Iris pigment epithelial cell (primary cell): ENCODE measurements around the gene TBCB.

Source experiments
- DNase-seq: peaks from one replicate; pipeline ENCODE4 v3.0.0-alpha.2; 2011; ENCODE audit warnings: low read depth

TBCB gene

DNA sequence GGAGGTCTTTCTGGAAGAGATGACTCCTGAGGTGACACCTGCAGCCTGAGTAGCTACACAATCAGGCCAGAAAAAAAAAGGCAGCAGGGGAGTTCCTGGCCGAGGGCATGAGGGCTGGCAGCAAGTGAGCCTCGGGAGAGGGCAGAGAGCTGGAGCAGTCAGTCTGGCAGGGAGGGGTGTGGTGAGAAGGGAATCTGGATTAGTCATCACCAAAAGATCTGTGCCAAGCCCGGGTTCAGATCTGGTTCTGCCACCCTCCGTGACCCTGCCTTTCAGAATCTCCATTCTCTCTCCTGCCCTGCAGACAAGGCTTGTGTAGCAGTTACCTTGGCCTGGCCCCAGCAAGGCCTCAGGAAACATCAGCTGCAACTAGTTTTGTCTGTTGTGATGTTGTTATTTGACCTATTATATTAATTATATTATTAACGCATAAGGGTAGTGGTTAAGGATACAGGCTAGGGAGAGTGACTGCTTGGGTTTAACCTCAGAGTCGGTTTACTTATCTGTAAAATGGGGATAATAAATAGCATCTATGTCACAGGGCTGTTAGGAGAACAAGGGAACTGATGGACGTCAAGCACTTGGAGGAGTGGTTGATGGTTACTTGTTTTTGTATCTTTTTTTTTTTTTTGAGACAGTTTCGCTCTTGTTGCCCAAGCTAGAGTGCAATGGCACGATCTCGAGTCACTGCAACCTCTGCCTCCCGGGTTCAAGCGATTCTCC lies 21.9 kb downstream of the TBCB start:
- DNase-seq = peak; percentile 54

DNA sequence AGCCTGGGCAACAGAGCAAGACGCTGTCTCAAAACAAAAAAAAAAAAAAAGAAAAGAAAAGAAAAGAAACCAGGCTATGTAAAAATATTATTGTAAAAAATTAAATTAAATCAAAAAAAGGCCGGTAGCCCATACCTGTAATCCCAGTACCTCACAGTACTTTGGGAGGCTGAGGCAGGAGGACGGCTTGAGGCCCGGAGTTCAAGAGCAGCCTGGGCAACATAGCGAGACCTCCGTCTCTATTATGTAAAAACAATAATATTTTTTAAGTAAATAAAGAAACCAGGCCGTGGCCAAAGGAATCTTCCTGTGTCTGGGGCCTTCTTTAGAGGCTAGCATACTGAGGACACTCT lies 23.8 kb downstream of the TBCB start:
- DNase-seq = no peak

DNA sequence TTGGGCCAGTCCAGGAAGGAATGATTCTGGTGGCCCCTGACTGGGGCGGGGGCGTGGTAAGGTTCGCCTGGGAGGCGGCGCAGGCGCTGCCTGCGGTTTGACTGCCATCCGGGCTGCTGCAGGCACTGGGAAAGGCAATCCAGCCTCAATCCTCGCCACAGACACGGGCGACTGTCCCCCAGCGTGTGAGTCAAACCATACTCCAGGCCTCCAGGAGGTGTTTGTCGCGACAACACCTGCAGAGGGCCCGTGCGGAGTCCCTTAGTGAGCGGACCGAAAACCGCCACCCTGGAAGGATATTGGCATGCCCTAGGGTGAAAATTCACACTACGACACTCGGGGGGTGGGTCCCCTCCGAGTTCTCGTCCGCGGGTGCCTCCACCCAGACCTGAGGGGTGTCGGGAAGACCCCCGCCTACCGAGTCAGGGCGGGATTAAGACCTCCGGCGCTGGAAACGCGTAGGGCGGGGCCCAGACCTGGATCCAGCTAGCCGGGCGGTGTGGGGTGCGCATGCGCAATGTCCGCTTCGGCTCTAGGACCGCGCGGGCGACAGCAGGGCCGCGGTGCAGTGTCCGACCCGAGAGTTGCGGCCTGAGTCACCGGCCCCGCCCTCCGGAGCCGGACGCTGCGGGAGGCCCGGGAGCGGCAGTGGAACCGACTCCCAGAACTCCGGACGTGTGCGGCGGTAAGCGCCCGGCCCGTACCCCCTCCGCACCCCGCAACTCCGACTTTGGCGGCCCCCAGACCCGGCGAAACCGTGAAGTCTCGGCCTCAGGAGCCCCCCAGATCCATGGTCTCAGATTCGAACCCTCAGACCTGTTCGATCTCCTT lies 24.4 kb downstream of the TBCB start, which contains the start of gene CAPNS1:
Gene CAPNS1, plus strand, starts transcription at position 594 of the 831 bp plus-strand sequence. CDS start 946 bp downstream, outside the sequence.
- peak; percentile 94 for DNase-seq

DNA sequence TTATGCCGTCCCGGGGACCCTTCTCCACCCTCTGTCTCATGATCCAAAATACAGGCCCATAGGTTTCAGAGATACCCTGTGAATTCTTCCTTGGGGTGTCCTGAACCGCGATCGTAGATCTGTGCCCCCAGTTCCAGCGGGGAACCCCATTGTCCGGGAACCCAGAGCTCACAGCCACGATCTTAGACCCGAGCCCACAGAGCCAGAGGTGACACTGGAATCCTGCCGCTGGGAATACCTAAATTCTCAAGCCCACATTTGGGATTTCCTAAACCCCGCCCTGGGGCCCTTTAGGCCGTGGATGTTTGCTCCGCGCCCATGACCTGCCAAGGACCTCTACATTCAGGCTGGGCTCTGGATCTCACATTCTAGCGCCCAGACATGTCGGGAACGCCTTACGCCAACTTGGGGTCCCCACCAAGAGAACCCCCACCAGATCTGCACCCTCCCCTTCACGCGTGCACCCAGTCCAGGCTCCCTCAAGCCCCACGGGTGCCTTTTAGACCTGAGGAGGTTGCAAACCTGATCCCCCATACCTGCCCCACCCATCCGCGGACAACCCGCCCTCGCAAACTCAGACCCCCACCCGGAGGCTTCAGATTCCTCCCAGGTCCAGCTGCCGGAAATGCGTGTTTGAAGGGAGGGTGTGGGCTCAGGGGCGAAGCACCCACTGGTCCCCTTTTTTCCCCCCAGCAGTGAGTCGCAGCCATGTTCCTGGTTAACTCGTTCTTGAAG lies 25.2 kb downstream of the TBCB start:
- peak; percentile 72 for DNase-seq

DNA sequence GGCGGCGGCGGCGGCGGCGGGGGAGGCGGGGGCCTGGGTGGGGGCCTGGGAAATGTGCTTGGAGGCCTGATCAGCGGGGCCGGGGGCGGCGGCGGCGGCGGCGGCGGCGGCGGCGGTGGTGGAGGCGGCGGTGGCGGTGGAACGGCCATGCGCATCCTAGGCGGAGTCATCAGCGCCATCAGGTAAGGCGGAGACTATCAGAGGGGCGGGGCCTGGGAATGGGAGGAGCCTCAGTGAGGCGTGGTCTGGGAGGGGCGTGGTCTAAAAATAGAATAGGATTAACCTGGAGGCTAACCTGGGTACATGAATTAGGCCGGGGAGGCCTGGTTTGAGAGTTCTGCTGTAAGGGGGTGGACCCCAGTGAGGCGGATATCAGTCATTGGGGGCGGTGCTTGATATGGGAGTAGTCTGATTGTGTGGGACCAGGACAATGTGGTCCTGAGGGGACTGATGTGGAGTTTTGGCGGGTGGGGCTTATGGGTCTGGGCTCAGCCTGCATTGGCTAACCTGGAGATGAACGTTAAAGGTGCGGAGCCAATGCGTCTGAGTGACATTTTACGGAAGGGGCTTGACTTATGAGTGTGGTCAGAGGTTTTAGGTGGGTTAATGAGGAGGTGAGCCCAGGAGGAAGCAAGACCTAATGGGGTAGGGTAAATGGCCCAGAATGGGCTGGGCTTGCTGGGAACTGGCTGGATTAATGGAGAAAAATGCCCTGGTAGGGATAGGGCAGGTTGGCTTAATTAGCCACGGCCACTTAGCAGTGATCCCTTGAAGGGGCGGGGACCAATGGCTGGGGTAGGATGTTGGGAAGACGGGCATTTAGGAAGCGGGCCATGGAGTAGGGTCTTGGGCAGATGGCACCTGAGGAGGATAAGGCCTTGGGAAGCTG lies 26.0 kb downstream of the TBCB start:
- peak; percentile 82 for DNase-seq

DNA sequence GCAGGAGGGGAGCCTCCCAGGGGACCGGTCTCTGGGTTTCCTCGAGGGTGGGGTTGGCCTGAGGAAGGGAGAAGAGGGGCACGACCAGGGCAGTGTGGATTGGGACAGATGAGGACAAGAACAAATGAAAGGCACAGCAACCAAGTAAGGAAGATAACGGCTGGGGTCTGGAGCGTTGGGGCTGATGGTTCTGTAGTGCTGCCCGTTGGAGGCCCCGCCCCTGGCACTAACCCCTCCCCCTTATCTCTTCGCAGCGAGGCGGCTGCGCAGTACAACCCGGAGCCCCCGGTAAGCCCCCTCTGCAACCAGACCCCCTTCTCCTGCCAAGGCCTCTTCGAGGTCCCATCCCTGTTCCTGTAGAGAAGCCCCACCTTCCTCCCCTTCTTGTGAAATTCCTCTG lies 26.8 kb downstream of the TBCB start:
- no peak for DNase-seq

DNA sequence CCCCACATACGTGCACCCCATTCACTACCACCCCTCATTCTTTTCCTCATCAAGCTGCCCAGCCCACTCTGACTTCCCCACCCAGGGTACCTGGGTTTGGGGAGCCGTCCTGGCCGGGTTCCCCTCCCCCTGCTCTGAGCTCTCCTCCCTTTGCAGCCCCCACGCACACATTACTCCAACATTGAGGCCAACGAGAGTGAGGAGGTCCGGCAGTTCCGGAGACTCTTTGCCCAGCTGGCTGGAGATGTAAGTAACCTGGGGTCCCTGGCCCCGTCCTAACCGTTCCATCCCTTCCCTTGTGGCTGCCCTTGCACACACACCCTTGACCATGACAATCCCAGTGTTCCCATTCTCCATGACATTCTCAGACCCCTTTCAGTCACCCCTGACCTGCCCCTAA lies 27.2 kb downstream of the TBCB start:
- no peak for DNase-seq

DNA sequence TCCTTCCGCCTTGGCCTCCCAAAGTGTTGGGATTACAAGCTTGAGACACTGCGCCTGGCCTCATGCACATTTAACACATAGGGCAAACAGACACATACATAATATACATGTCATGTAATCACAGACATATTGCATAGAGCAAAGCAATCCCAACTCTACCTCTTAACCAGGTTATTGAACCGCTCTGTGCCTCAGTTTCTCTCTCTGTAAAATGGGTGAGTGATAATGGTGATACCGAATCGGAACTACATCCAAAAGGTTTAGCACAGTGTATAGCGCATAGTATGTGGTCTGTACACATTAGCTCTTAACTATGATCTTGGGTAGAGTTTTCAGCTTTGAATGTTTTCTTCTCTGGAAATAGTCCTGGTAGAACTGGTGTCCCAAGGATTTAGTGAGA lies 29.4 kb downstream of the TBCB start:
- no peak for DNase-seq

DNA sequence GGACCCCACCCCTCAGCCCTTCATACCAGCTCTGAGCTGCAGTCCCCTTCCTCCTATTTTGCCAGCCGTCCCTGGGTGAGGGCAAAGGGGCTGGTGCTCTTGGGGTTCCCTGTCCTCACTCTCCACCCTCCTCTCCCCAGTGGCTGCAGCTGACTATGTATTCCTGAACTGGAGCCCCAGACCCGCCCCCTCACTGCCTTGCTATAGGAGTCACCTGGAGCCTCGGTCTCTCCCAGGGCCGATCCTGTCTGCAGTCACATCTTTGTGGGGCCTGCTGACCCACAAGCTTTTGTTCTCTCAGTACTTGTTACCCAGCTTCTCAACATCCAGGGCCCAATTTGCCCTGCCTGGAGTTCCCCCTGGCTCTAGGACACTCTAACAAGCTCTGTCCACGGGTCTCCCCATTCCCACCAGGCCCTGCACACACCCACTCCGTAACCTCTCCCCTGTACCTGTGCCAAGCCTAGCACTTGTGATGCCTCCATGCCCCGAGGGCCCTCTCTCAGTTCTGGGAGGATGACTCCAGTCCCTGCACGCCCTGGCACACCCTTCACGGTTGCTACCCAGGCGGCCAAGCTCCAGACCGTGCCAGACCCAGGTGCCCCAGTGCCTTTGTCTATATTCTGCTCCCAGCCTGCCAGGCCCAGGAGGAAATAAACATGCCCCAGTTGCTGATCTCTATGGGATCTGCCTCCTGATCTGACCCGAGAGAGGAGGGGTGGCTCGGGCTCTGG lies 34.6 kb downstream of the TBCB start:
- no peak for DNase-seq

DNA sequence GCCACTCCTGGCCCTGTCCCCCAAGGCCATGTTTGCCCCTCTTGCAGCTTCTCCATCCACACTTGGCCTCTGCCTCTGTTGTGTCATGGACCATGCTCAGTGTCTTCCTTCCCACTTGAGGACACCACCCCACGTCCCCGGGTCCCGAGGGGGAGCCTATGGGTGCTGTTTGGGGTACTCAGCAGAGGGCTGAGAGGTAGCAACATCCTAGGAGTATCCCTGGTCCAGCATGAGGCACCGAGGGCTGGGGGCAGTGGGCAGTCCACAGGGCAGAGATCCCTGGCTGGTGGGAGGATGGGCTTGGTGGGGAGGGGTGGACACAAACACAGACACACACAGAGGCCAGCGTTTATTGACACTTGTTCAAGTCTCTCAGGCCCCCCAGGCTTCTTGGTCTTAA lies 35.3 kb downstream of the TBCB start:
- DNase-seq = no peak

DNA sequence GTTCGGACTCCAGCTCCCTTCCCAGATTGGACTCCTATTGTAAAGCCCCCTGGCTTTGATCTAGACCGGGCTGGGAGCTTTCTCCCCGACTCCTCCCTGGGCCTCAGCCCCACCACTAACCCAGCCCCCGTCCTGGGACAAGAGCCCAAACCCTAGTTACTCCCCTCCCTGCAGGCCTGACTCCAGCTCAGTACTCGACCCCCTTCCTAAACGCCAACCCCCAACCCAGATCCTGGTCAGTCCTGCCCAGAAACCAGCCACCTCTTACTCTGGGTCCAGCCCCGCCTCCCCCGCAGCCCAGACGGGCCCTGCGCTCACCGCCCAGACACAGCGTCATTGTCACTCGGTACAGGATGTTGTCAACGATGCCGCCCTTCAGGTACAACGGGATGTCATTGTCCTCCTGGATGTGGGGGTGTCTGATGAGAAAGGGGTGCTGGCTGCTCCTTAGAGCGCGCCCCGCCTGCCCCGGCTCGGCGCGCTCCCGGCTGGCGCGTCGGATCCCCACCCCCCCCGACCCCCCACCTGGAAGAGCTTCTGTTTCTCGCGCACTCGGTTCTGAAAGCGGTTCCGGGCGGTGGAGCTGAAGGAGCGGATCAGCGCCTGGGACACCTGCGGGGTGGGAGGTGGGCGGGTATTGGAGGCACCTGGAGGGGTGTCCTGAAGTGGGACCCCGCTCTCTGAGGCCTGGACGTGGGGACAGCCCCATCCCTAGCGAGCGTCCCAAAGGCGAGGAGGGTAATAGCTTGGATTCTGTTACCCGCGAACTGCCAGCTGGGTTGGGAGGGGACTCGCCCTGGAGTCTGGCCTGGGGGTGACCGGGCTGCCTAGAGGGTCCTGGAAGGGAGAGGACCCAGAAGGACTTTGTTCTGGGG lies 36.1 kb downstream of the TBCB start:
- peak; percentile 27 for DNase-seq

DNA sequence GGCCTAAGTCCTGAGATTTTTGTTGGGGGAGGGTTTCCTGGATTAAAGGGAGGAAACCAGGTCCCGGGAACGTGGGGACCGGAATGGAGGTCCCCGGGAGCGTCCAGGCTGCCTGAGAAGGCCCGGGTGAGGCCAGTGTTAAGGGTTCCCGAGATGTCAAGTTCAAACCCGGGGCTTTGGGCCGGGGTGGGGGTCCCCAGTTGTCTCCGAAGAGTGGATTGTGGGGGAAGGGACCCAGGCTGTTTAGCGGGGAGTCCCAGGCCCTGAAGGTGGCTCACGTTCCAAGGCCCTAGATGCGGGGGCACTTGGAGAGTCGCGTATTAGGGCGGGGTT lies 36.7 kb downstream of the TBCB start:
- DNase-seq = no peak

DNA sequence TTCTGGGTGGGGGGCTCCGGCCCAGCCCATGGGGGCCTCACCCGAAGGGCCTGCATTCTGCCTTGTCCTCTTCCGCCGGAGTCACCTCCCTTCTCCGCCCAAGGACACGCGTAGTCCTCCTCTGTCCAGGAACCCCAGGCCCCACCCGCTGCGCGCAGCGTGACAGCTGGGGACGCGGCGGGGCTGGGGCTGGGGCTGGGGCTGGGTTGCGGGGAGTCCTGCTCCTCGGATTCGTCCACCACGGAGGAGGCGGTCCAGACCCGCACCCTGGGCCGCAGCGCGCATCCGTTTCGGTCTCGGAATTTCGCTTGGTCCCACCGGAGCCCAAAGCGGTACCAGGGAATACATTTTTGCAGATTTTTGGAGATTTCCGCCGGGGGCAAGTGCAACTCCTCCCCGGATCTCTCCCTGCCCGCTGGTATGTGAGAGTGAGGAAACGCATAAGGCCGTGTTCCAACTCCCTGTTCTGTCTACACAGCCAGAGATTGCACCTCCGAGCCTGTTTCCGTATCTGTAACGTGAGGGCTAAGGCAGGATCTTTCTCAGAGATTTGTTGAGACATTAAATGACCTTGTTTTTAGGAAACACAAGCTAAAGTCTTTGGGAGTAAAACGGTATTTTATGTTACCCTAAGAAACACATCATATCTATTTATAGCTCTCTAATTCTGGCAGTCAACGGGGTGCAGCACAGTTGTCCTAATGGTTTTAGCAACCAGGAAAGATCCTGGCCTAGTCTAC lies 37.3 kb downstream of the TBCB start, which contains the start of gene COX7A1:
Gene COX7A1, minus strand, starts transcription at position 96 of the 740 bp plus-strand sequence. Its CDS starts 40 bp downstream, at position 56.
- DNase-seq = peak; percentile 71

DNA sequence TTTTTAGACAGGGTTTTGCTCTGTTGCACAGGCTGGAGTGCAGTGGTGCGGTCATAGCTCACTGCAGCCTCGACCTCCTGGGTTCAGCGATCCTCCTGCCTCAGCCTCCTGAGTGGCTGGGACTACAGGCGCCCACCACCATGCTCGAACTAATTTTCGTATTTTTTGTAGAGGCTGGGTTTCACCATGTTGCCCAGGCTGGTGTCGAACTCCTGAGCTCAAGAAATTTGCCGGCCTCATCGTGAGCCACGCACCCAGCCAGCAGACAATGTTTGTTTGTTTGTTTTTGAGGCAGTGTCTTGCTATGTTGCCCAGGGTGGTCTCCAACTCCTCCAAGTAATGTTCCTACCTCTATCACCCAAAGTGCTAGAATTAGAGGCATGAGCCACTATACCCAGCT lies 37.9 kb downstream of the TBCB start:
- DNase-seq = no peak

DNA sequence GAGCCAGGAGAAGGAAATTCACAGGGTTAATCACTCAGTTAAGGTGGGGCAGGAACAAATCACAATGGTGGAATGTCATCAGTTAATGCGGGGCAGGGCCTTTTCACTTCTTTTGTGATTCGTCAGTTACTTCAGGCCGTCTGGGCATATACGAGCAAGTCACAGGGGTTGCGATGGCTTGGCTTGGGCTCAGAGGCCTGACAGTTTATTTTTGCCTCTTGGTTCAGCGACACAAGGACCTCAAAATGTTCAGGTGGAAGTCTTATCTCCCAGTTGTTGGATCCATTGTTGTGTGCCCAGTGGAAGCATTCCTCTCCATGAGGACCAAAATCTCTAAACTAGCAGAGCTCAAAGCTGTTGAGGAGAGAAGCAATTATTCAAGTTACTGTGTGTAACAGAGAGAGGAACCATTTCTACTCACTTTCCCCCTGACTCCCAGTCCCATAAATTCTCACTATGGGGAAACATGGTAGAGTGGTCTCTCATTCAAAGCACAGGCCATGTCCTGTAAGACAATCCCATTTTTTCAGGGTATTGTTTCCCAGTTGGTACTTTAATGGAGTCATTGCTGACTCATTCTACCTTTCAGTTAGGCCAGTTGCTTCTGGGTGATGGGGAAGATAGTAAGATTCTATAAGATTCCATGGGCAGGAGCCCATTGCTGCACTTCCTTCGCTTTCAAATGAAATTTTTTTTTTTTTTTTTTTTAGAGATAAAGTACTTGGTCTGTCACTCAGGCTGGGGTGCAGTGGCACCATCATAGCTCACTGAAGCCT lies 45.7 kb downstream of the TBCB start:
- no peak for DNase-seq

DNA sequence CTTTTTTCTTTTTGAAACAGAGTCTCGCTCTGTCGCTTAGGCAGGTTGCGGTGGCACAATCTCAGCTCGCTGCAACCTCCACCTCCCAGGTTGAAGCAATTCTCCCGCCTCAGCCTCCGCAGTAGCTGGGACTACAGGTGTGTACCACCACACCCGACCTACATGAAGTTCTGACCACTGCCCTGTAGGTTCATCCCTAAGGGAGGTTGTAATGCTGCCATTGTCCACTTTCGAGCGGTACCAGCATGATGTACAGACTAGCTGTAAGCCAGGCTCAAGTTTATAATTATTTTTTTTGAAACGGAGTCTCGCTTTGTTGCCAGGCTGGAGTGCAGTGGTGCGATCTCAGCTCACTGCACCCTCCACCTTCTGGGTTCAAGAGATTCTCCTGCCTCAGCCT lies 48.5 kb downstream of the TBCB start:
- no peak for DNase-seq

DNA sequence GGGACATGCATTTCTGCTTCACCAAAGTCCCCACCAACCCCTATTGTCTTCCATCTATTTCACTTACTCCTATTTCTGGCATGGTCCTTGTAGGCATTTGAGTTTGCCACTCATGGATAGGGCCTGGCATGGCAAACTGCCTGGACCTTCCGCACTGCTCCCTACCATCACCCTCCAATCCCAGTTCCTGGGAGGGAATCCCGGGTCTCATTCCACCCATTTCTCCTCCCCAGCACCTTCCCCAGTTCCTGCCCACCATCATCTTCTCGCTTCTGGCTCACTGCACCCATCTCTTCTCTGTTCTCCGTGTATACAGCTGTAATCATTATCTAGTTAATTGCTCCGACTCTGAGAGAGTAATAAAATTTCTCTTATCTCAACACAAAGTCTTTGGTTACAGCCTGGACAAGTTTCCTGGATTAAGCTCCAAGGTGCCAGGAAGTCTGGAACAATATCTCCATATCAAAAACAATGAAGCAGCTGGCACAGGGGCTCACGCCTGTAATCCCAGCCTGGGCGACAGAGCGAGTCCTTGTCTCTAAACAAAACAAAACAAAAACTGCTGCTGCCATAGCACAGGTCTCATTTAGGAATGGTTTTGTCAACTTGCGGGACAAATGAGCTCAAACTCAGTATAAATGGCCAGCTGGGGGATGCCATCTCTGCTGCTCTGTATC lies 54.0 kb downstream of the TBCB start:
- DNase-seq = no peak

DNA sequence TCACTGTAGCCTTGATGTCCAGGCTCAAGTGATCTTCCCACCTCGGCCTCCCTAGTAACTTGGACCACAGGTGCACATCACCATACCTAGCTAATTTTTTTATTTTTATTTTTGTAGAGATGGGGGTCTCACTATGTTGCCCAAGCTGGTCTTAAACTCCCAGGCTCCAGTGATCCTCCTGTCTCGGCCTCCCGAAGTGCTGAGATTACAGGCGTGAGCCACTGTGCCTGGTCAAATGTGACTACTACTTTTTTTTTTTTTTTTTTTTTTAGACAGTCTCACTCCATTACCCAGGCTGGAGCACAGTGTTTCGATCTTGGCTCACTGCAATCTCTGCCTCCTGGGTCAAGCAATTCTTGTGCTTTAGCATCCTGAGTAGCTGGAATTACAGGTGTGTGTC lies 57.6 kb downstream of the TBCB start:
- DNase-seq = no peak
